Cerebellar nuclear complex (tissue), 1 donor: Measurements from ENCODE around the gene SERINC3.
A peak's percentile ranks its signal among the peaks of the same experiment; 100 is the strongest.
"Not testable (repeated sequence)": the region's sequence is repeated elsewhere in the genome, so short reads cannot be mapped to it uniquely, and the experiment has no call there.

ENCODE experiments used
- DNase-seq, 2 experiments: peaks; one replicate each; lab custom pipeline; 2025; lab: John Stamatoyannopoulos, UW

The SERINC3 gene

GRCh38 chr20:44491635-44492395 lies 30.1 kb downstream of the SERINC3 start:
- no peak for DNase-seq

GRCh38 chr20:44489931-44490330 lies 31.9 kb downstream of the SERINC3 start:
- DNase-seq, result no peak

GRCh38 chr20:44489223-44489622 lies 32.6 kb downstream of the SERINC3 start:
- no peak for DNase-seq

- no peak for DNase-seq
Measured at GRCh38 chr20:44488551-44488950, 33.3 kb downstream of the SERINC3 start.

GRCh38 chr20:44485830-44486198 lies 36.1 kb downstream of the SERINC3 start:
- no peak for DNase-seq

GRCh38 chr20:44485078-44485829 lies 36.6 kb downstream of the SERINC3 start:
- no peak for DNase-seq

- DNase-seq, result no peak
Measured at GRCh38 chr20:44483112-44483511, 38.8 kb downstream of the SERINC3 start.

- DNase-seq, result no peak
Measured at GRCh38 chr20:44481719-44482416, 40.0 kb downstream of the SERINC3 start.

- no peak for DNase-seq
Measured at GRCh38 chr20:44480097-44480496, 41.8 kb downstream of the SERINC3 start.

- no peak for DNase-seq
Measured at GRCh38 chr20:44479643-44480042, 42.2 kb downstream of the SERINC3 start.

- no peak for DNase-seq
Measured at GRCh38 chr20:44478206-44478605, 43.7 kb downstream of the SERINC3 start.

GRCh38 chr20:44477151-44477550 lies 44.7 kb downstream of the SERINC3 start:
- no peak for DNase-seq

GRCh38 chr20:44475694-44476560 lies 45.9 kb downstream of the SERINC3 start, which contains the start of gene TTPAL:
Gene TTPAL, plus strand, starts transcription at chr20:44475874. Its CDS starts 4,126 bp downstream, at chr20:44480000.
- peak; percentile 14 to 63 for DNase-seq

- DNase-seq, result no peak
Measured at GRCh38 chr20:44475372-44475693, 46.5 kb downstream of the SERINC3 start.

GRCh38 chr20:44472283-44472682 lies 49.6 kb downstream of the SERINC3 start:
- DNase-seq, result not testable (repeated sequence)

GRCh38 chr20:44471481-44471882 lies 50.4 kb downstream of the SERINC3 start:
- DNase-seq, result peak; percentile 17 to 69

GRCh38 chr20:44470327-44470726 lies 51.5 kb downstream of the SERINC3 start:
- DNase-seq, result peak; percentile 6 to 15

- no peak for DNase-seq
Measured at GRCh38 chr20:44468044-44468782, 53.7 kb downstream of the SERINC3 start.

- no peak for DNase-seq
Measured at GRCh38 chr20:44467289-44467883, 54.5 kb downstream of the SERINC3 start.

- no peak for DNase-seq
Measured at GRCh38 chr20:44465001-44465560, 56.8 kb downstream of the SERINC3 start.
